22Rv1 (cell line): ENCODE measurements around the gene ERICH6B.

Experiments used
- CTCF ChIP-seq: fragments of 450-650 bp; IDR thresholded peaks from 2 replicates; pipeline ENCODE4 v1.5.1; 2017; ENCODE audit warnings: mild to moderate bottlenecking
- ZFX ChIP-seq: fragments of 450-650 bp; IDR thresholded peaks from 2 replicates; pipeline ENCODE4 v1.6.1; 2017; ENCODE audit warnings: antibody characterized with exemption, borderline replicate concordance

- TF ChIP-seq CTCF, result no peak
- no peak for TF ChIP-seq ZFX
Observed at GRCh38 chr13:45659536-45659935, 44.0 kb upstream of the ERICH6B start.
